ENCODE measurements around the gene SGMS1. TPM values are rescaled to one million over a fixed set of nuclear protein-coding genes. Genes with fewer than 3 reads are reported as not detected.

The SGMS1 gene
- polyA plus RNA-seq, 2 of the 4 experiments (the other 2 are of a cell fraction), result 22.7 to 28.2 TPM

- TF ChIP-seq BCL3 (IDR thresholded peaks at IDR 0.05) (no peak), ZNF302 (CRISPR knock-in tag; IDR thresholded peaks at IDR 0.05) (no peak), RNF2 (IDR thresholded peaks at IDR 0.05; ENCODE audit: borderline replicate concordance, low read depth) (no peak)
Observed at GRCh38 chr10:50304660-50305059, 319.1 kb downstream of the SGMS1 start (continued).

- ATAC-seq, result no peak
- CTCF ChIA-PET, result no interaction called here
Observed at GRCh38 chr10:50299948-50300669, 323.6 kb downstream of the SGMS1 start.

GRCh38 chr10:50295367-50295766 lies 328.4 kb downstream of the SGMS1 start:
- CTCF ChIA-PET, result interaction anchor here (1.0 kb wide), 1 partner anchor 20 kb away, joined by 3 read pairs; no protein-coding TSS in a partner anchor
- Histone ChIP-seq H3K4me1 (no peaks in the 10 kb centered on the region), H3K9me3 (no peaks in the 10 kb centered on the region; the same call in 2 of the 3 replicates), H3K4me3 (no peak overlapping the region), H3K27ac (no peak overlapping the region), H3K4me2 (no peak overlapping the region)
- no peak for ATAC-seq
- DNase-seq (ENCODE audit: low read depth in 1 of 2, low spot score in 1 of 2), result no peak
- 94% methylated on average over 1 of the region's 1 CpG for WGBS (ENCODE audit: missing lambda C conversion rate)
- FAIRE-seq, result no peak
- POLR2A ChIA-PET, result no interaction called here
- TF ChIP-seq CHD2 (IDR thresholded peaks at IDR 0.05; ENCODE audit: low read length, partially characterized antibody), result no peak
- no peak for TF ChIP-seq POLR2A (IDR thresholded peaks at IDR 0.05; ENCODE audit: low read length)
- TF ChIP-seq HEYL (CRISPR knock-in tag; IDR thresholded peaks at IDR 0.05), result no peak
- TF ChIP-seq NR3C1 (IDR thresholded peaks at IDR 0.05), result no peak
- no peak for TF ChIP-seq HOXB13 (CRISPR knock-in tag; IDR thresholded peaks at IDR 0.05; ENCODE audit: low read depth)
- TF ChIP-seq HMGXB4 (CRISPR knock-in tag; IDR thresholded peaks at IDR 0.05; ENCODE audit: borderline replicate concordance), result no peak
- no peak for TF ChIP-seq RCOR1 (IDR thresholded peaks at IDR 0.05; ENCODE audit: low read depth, low read length)
- no peak for TF ChIP-seq ZFP36 (IDR thresholded peaks at IDR 0.05; ENCODE audit: borderline replicate concordance, partially characterized antibody)
- TF ChIP-seq ATOH8 (CRISPR knock-in tag; IDR thresholded peaks at IDR 0.05; ENCODE audit: low read depth), result no peak
- TF ChIP-seq HOXA7 (CRISPR knock-in tag; IDR thresholded peaks at IDR 0.05), result no peak

More at GRCh38 chr10:50299948-50300669, 323.6 kb downstream of the SGMS1 start:
- Histone ChIP-seq H3K4me3 (no peak overlapping the region), H3K4me1 (no peaks in the 10 kb centered on the region), H3K4me2 (no peak overlapping the region), H3K9me3 (no peaks in the 10 kb centered on the region; the same call in 2 of the 3 replicates), H3K27ac (no peak overlapping the region)
- FAIRE-seq, result peak; percentile 39
- 47% methylated on average over 1 of the region's 1 CpG for WGBS (ENCODE audit: missing lambda C conversion rate)
- no peak for TF ChIP-seq JUNB (IDR thresholded peaks at IDR 0.05)
- no peak for TF ChIP-seq TFCP2L1 (CRISPR knock-in tag; IDR thresholded peaks at IDR 0.05)
- TF ChIP-seq RNF2 (IDR thresholded peaks at IDR 0.05; ENCODE audit: borderline replicate concordance, low read depth), result no peak
- no peak for TF ChIP-seq NPAS2 (CRISPR knock-in tag; IDR thresholded peaks at IDR 0.05; ENCODE audit: borderline replicate concordance)
- TF ChIP-seq CHD4 (IDR thresholded peaks at IDR 0.05; ENCODE audit: borderline replicate concordance), result no peak
- TF ChIP-seq ZNF302 (CRISPR knock-in tag; IDR thresholded peaks at IDR 0.05), result no peak
- TF ChIP-seq RFX5 (IDR thresholded peaks at IDR 0.05), result no peak
- TF ChIP-seq POLR2AphosphoS2 (conservative IDR thresholded peaks at IDR 0.05; ENCODE audit: low read length), result no peak
- no peak for TF ChIP-seq HMGXB4 (CRISPR knock-in tag; IDR thresholded peaks at IDR 0.05; ENCODE audit: borderline replicate concordance)
- no peak for TF ChIP-seq HES2 (IDR thresholded peaks at IDR 0.05)
- no peak for TF ChIP-seq BHLHE40 (IDR thresholded peaks at IDR 0.05; ENCODE audit: low read depth, low read length)
- TF ChIP-seq HDAC2 (IDR thresholded peaks at IDR 0.05), result no peak
- no peak for TF ChIP-seq NFE2L2 (conservative IDR thresholded peaks at IDR 0.05; ENCODE audit: low read length)
- no peak for TF ChIP-seq PBX3 (IDR thresholded peaks at IDR 0.05)
- TF ChIP-seq CBX2 (IDR thresholded peaks at IDR 0.05; ENCODE audit: borderline replicate concordance, low read depth), result no peak
- TF ChIP-seq SREBF2 (IDR thresholded peaks at IDR 0.05), result no peak
- TF ChIP-seq E2F6 (IDR thresholded peaks at IDR 0.05; ENCODE audit: borderline replicate concordance, low read depth), result no peak
- TF ChIP-seq PHF8 (IDR thresholded peaks at IDR 0.05; ENCODE audit: borderline replicate concordance, low read depth), result no peak
- POLR2A ChIA-PET, result no interaction called here
- DNase-seq (ENCODE audit: low read depth in 1 of 2, low spot score in 1 of 2), result no peak

All from A549 (cell line).